Measurements from ENCODE around the gene CUTA.

DNA sequence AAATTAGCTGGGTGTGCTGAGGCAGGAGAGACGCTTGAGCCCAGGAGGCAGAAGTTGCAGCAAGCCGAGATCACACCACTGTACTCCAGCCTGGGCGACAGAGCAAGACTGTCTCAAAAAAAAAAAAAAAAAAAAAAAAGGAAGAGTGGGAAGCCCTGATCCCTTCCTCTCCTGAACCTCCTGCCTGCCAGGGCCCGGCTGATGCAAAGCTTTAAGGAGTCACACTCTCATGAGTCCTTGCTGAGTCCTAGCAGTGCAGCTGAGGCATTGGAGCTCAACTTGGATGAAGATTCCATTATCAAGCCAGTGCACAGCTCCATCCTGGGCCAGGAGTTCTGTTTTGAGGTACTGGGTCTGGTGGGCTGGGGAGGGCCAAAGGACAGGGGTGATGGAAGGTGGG is 17.1 kb upstream of the CUTA start:
- TF ChIP-seq GATA3 (IDR thresholded peaks at IDR 0.05; ENCODE audit: low read depth, low read length) (no peak), GATA2 (IDR thresholded peaks at IDR 0.05; ENCODE audit: low read depth, low read length) (no peak)

All from SH-SY5Y (cell line).